ENCODE data around the gene LRPPRC. TPM values are rescaled to one million over a fixed set of nuclear protein-coding genes. Genes with fewer than 3 reads are reported as not detected.
A peak's percentile ranks its signal among the peaks of the same experiment; 100 is the strongest.

LRPPRC gene
- total RNA-seq, 1 donor from 2014 or later = 85.8 TPM

DNA sequence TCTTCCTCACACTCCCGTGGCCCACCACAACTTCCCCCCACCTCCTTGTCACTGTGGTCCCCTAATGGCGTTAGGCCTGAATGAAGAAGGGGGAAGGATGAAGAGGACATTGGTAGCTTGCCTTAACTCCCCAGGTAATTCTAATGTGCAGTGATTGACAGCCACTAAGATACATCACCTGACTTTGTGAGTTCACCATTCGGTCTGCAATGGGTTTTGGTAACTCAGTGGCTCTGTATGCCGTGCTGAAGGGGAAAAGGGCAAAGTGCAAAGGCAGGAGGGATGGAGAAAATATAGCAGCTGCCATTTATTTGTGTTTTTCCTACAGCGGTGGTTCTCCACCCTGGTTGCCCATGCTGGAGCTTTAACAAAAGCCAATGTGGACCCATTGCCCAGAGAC, 114.8 kb downstream of the LRPPRC start:
- Histone ChIP-seq H3K27me3 (ENCODE audit: low read depth) (peaks cover 19% of the 10 kb centered on the region), H3K36me3 (peaks cover 5% of the 10 kb centered on the region), H3K27ac (replicated peaks) (no peak overlapping the region), H3K4me3 (no peak overlapping the region), H3K4me1 (peaks cover 6% of the 10 kb centered on the region), H3K9me3 (replicated peaks) (no peaks in the 10 kb centered on the region)
- TF ChIP-seq, protein P1, sequence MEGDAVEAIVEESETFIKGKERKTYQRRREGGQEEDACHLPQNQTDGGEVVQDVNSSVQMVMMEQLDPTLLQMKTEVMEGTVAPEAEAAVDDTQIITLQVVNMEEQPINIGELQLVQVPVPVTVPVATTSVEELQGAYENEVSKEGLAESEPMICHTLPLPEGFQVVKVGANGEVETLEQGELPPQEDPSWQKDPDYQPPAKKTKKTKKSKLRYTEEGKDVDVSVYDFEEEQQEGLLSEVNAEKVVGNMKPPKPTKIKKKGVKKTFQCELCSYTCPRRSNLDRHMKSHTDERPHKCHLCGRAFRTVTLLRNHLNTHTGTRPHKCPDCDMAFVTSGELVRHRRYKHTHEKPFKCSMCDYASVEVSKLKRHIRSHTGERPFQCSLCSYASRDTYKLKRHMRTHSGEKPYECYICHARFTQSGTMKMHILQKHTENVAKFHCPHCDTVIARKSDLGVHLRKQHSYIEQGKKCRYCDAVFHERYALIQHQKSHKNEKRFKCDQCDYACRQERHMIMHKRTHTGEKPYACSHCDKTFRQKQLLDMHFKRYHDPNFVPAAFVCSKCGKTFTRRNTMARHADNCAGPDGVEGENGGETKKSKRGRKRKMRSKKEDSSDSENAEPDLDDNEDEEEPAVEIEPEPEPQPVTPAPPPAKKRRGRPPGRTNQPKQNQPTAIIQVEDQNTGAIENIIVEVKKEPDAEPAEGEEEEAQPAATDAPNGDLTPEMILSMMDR (IDR thresholded peaks at IDR 0.05; ENCODE audit: borderline replicate concordance) = no peak
- no peak for DNase-seq
- intact Hi-C loops (cut with micrococcal nuclease) = no loop called here

DNA sequence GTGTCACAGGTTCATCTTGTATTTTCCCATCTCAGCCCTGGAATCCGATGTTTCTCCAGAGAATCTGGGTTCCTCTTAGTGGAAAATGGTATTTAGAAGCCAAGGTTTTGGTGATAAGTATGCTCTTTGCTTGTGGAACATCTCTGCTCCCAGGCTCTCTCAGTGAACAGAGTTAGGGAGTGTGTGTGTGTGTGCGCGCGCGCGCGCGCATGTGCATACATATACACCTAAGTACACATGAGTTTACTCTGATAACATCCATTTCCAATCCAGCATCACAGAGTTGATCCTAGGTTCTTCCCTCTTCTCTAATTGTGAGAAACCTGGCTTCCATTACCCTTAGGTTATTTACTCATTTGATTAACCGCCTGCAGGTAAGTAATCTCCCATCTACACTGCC, 115.3 kb downstream of the LRPPRC start:
- no peak overlapping the region for H3K27ac ChIP-seq (replicated peaks)
- no peak overlapping the region for H3K4me3 ChIP-seq
- intact Hi-C loops (cut with micrococcal nuclease) = no loop called here
- peaks cover 6% of the 10 kb centered on the region for H3K4me1 ChIP-seq
- TF ChIP-seq, protein P1 (IDR thresholded peaks at IDR 0.05; ENCODE audit: borderline replicate concordance) = no peak
- DNase-seq = no peak
- H3K9me3 ChIP-seq (replicated peaks) = no peaks in the 10 kb centered on the region
- H3K27me3 ChIP-seq (ENCODE audit: low read depth) = peaks cover 19% of the 10 kb centered on the region
- peaks cover 1% of the 10 kb centered on the region for H3K36me3 ChIP-seq

DNA sequence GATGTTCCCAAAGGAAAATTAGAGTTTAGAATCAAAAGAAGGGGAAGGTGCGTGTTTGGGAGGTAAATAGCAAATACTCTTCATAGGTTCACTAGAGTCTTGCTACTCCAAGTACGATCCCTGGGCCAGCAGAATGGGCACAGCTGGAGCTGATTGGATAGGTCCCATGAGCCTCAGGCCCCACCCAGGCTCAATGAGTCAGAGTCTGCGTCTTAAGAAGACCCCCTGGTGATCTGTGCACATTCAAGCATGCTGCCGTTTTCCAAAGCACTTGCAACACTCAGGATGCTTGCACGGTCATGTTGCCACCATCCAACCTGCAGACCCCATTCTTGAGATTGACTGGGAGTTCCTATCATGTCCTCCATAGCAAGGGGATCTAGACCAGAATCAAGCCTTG, 116.5 kb downstream of the LRPPRC start:
- H3K27ac ChIP-seq (replicated peaks) = no peak overlapping the region
- no peak overlapping the region for H3K4me3 ChIP-seq
- intact Hi-C loops (cut with micrococcal nuclease) = no loop called here

DNA sequence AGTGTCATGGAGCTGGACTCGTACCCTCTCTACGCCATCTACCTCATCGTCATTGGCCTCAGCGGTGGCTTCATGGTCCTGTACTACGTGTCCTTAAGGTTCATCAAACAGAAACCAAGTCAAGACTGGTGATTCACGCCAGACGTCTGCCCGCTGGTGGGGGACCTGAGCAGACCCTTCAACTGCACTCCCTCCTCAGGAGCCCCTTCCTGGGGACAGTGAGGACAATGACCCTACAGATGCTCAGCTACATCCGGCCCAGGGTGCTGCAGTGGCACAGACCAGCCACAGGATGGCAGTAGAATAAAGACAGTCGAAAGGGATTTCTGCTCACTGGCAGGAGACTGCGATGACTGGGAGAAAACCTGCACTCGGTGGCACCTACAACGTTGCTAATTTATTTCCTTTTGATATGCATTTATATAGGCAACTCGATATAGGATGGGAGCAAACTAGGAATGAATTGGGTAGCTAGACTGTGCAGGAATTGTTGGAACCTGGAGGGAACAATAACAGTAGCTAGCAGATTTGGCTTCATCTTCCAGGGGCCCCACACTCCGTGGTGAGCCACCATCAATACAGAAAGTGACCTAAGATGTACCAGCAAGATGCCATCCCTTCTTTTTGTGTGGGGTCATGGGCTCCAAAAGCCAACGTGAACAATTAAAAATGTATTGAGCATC, 117.9 kb downstream of the LRPPRC start:
- intact Hi-C loops (cut with micrococcal nuclease) = no loop called here
- TF ChIP-seq, protein P1 (IDR thresholded peaks at IDR 0.05; ENCODE audit: borderline replicate concordance) = peak; percentile 90
- Histone ChIP-seq H3K27me3 (ENCODE audit: low read depth) (peaks cover 29% of the 10 kb centered on the region), H3K4me3 (no peak overlapping the region), H3K27ac (replicated peaks) (no peak overlapping the region), H3K4me1 (peaks cover 5% of the 10 kb centered on the region), H3K36me3 (no peaks in the 10 kb centered on the region), H3K9me3 (replicated peaks) (no peaks in the 10 kb centered on the region)
- peak; percentile 40 for DNase-seq

More for the DNA sequence above, 116.5 kb downstream of the LRPPRC start:
- Histone ChIP-seq H3K27me3 (ENCODE audit: low read depth) (peaks cover 19% of the 10 kb centered on the region), H3K9me3 (replicated peaks) (no peaks in the 10 kb centered on the region), H3K4me1 (peaks cover 6% of the 10 kb centered on the region), H3K36me3 (no peaks in the 10 kb centered on the region)
- DNase-seq = no peak
- TF ChIP-seq, protein P1 (IDR thresholded peaks at IDR 0.05; ENCODE audit: borderline replicate concordance) = no peak

DNA sequence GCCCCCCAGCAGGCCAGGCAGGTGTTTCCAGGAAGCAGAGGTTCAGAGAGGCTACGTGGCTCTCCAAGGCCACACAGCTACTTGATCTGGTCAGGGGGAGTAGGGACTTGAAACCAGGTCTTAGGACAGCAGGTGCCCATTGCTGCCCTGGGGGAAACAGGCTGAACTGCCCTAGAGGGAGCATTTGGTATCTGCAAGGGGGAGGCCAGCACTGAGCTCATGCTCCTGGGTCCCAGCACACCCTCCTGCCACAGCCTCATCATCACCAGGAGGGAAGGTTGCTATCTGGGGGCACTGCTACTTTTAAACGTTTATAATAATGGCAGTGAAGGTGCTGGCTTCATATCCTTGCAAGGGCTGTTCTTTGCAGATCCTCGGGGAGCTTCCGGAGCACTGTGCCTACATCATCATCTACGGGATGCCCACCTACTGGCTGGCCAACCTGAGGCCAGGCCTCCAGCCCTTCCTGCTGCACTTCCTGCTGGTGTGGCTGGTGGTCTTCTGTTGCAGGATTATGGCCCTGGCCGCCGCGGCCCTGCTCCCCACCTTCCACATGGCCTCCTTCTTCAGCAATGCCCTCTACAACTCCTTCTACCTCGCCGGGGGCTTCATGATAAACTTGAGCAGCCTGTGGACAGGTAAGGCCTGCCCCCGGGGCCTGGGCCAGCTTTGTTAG, 120.9 kb downstream of the LRPPRC start:
- intact Hi-C loops (cut with micrococcal nuclease) = no loop called here
- H3K36me3 ChIP-seq = no peaks in the 10 kb centered on the region
- no peaks in the 10 kb centered on the region for H3K9me3 ChIP-seq (replicated peaks)
- H3K4me1 ChIP-seq = no peaks in the 10 kb centered on the region
- H3K4me3 ChIP-seq = no peak overlapping the region
- TF ChIP-seq, protein P1 (IDR thresholded peaks at IDR 0.05; ENCODE audit: borderline replicate concordance) = no peak
- no peak for DNase-seq
- peaks cover 50% of the 10 kb centered on the region for H3K27me3 ChIP-seq (ENCODE audit: low read depth)
- no peak overlapping the region for H3K27ac ChIP-seq (replicated peaks)
